Erythroblast (primary cell): ENCODE data around the gene ZNF277.
"Not testable (repeated sequence)": the region's sequence is repeated elsewhere in the genome, so short reads cannot be mapped to it uniquely, and the experiment has no call there.

Experiments used
- DNase-seq, 2 experiments: peaks; one replicate each; lab custom pipeline; 2025; lab: John Stamatoyannopoulos, UW
- GATA1 ChIP-seq: IDR thresholded peaks from 2 replicates; pipeline ENCODE4 v1.6.1; 2011; ENCODE audit warnings: low read depth, mild to moderate bottlenecking, control low read depth, low read length, moderate library complexity
- POLR2A ChIP-seq: IDR thresholded peaks from 2 replicates; pipeline ENCODE4 v1.6.1; 2011; ENCODE audit warnings: mild to moderate bottlenecking, low read length

Gene ZNF277

DNA sequence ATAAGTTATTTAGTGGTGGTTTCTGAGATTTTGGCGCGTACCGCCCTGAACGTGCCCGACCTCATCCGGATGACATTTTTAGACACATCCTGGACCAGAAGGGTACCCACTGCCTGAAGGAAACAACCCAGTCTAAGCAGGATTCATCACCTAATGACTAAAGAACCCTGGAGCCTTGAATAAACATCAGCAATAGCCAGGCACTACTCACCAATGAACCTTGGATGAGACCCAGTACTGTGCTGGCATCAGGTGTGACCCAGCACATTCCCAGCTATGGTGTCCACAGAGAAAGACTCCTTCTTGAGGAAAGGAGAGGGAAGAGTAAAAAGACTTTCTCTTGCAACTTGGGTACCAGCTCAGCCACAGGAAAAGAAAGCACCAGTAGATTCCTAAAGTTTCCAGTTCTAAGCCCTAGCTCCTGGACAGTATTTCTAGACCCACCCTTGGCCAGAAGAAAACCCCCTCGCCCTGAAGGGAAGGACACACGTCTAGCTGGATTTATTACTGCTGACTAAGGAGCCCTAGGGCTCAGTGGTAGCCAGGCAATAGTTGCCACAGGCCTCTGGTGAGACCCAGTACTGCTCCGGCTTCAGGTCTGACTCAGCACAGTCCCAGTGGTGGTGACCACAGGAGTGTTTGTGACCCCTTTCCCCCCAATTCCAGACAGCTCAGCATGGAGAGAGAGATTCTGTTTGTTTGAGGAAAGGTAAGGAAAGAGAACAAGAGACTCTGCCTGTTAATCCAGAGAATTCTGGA is 32.5 kb downstream of the ZNF277 start:
- DNase-seq = no peak
- no peak for TF ChIP-seq GATA1
- TF ChIP-seq POLR2A = no peak

DNA sequence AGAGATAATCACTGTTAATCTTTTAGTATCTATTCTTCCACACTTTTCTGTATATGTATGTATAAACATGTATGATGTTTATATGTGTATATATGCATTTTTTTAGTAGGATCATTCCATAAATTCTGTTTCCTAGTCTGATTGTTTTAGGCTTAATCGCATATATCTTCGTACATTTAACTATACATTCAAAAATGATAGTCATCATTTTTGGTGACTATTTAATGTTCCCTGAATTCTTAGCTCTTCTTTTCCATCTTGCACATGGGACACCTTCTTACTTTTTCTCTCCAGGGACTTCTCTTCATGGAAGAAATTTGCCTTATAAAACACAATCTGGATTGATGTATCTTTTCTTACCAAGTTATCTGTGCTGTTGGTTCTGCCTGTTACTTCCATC is 42.1 kb downstream of the ZNF277 start:
- no peak for DNase-seq

DNA sequence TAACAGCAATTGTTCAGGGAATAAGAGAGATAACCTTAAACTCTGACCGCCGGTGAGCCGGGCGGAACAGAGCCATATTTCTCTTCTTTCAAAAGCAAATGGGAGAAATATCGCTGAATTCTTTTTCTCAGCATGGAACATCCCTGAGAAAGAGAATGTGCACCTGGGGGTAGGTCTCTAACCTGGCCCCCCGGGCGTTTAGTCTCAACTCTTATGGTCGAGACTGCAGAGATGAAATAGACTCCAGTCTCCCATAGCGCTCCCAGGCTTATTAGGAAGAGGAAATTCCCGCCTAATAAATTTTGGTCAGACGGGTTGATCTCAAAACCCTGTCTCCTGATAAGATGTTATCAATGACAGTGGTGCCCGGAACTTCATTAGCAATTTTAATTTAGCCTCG is 43.5 kb downstream of the ZNF277 start:
- not testable (repeated sequence) for DNase-seq

More for the DNA sequence above, 42.1 kb downstream of the ZNF277 start:
- TF ChIP-seq POLR2A (no peak), GATA1 (no peak)

DNA sequence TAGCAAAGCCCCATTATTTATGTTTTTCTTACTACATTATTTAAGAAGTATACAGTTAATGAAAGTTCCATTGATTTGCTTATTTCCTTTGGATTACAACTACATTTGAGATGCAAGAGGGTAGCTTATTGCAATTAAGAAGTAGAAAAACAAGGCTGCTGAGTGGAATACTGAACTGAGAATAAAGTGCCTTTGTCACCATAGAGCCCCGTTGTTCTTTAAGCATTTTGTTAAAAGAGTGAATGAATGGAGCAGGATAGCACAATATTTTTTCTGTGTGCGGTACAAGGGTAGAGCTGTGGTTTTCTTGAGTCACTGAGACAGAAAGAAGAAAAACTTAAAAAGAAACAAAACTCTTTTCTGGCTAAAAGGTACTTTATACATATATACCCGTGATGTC is 45.6 kb downstream of the ZNF277 start:
- no peak for DNase-seq
- TF ChIP-seq GATA1 (no peak), POLR2A (no peak)

DNA sequence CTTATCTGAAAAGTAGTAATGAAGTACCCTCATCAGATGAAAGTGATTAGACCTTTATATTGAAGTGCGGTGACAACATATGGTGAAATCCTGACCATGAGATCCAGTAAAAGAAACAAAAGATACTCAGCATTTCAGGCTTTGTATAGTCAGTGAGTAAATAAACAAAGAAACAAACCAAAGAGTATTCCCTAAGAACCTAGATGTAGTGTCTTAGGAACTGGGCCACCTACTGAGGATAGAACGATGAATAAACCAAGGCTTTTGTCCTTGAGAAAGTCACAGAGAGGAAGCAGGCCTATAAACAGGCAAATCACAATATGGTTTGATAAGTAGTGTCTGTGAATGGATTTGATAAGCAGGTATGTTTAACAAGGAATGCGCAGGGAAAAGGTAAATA is 46.2 kb downstream of the ZNF277 start:
- DNase-seq = no peak
- TF ChIP-seq GATA1 = no peak
- TF ChIP-seq POLR2A = no peak

DNA sequence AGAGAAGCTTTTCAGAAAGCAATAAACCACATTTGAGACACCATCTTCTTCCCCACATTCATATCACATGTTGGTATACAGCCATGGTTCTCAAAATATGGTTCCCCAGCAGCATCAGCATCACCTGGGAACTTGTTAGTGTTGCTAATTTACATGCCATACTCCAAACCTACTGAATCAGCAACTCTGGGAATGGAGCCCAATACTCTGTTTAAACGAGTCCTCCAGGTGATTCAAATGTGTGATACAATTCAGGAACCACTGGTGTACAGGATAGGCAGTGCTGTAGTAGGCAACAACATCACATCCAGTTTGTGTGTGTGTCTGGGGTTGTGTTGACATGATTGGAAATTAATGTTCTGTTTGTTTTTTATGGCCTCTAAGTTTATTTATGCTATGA is 47.7 kb downstream of the ZNF277 start:
- DNase-seq = no peak
- no peak for TF ChIP-seq POLR2A
- no peak for TF ChIP-seq GATA1

DNA sequence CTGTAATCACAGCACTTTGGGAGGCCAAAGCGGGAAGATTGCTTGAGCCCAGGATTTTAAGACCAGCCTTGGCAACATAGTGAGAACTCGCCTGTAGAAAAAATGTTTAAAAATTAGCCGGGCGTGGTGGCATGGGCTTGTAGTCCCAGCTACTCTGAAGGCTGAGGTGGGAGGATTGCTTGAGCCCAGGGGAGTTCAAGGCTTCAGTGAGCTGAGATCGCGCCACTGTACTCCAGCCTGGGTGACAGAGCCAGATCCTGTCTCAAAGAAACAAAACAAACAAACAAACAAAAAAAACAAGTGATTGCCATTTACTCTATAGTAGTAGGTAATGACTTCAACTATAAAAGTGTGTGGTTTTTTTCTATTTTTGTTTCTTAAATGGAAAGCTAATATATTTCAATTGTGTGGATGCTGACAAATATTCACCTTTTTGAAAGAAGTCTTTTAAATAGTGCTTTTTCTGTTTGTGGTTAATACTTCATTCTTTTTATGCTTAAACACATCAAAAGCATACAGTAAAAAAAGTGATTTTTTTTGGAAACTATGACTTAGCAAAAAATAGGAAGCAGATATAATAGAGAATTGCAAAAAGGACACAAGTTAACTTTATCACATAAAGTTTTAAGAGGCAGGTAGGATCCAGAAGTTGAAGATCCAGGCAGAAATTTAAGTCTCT is 48.4 kb downstream of the ZNF277 start:
- no peak for DNase-seq
- TF ChIP-seq GATA1 = no peak
- no peak for TF ChIP-seq POLR2A

DNA sequence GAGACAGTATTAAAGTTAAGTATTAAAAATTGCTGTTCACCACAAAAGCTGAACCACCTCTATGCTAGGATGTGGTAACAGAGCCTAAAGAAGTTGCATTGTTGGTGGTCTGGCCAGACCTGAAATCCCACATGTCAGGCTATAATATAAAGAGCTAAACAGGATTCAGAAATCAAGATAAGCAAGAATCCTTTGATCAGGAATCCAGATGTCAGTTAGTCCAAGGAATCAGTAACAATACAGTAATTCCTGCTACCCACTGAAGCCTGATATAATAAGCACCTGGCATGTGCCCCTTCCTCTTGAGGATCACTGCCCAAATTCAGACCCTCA is 48.9 kb downstream of the ZNF277 start:
- no peak for TF ChIP-seq POLR2A
- no peak for TF ChIP-seq GATA1
- no peak for DNase-seq

DNA sequence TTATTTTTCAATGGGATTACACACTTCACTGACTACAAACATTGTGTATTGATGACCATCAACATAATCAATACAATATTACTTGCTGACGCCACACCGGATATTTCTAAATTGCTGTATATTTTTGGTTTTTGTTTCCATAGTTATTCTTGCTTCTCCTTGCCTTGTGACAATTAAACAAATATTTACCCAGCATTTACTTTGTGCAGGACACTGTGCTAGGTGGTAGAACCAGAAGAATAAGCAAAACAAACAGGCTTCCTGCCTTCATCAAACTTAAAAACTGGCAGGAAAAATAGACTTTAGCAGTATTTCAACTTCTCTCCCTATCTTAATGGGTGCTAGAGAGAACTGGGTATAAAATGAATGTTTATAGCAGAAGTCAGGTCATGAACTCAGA is 50.6 kb downstream of the ZNF277 start:
- TF ChIP-seq GATA1 = no peak
- TF ChIP-seq POLR2A = no peak

DNA sequence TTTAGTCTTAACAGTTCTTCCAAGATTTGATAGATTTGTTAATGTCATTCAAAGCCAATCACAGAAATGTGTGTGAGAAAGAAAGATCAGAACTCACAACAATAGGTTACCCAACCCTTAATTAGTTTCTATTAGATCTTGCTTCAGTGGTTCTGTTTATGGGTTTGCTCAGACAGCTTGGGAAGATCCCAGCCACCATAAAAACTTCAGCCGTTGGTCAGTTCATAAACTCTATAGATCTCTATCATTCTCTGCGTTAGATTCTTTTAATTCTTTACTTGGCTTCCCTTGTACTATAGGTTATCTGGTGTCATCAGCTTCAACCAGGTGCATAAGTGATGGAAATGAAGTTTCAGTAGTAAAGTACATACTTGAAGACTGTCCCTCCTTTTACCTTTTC is 54.4 kb downstream of the ZNF277 start:
- TF ChIP-seq GATA1 = no peak
- TF ChIP-seq POLR2A = no peak

More for the DNA sequence above, 50.6 kb downstream of the ZNF277 start:
- no peak for DNase-seq

DNA sequence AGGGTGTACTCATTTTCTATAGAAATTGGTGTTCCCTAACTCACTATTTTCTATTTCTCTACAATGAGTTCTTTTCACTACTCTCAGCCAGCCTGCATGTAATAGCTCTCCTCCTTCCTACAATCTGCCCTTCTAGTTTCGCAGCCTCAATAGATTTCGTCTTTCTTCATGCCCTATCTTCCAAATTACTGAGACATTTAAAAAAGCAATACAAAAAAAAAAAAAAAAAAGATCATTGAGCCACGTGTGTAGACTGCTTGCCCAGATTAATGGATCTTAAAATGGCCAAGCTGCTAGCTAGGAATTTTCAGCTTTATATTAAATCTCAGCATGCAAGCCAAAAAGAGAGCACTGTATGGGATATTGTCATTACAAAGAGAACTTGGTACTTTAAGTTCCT is 55.5 kb downstream of the ZNF277 start:
- no peak for DNase-seq
- TF ChIP-seq POLR2A = no peak
- TF ChIP-seq GATA1 = no peak

More for the DNA sequence above, 54.4 kb downstream of the ZNF277 start:
- DNase-seq = no peak

DNA sequence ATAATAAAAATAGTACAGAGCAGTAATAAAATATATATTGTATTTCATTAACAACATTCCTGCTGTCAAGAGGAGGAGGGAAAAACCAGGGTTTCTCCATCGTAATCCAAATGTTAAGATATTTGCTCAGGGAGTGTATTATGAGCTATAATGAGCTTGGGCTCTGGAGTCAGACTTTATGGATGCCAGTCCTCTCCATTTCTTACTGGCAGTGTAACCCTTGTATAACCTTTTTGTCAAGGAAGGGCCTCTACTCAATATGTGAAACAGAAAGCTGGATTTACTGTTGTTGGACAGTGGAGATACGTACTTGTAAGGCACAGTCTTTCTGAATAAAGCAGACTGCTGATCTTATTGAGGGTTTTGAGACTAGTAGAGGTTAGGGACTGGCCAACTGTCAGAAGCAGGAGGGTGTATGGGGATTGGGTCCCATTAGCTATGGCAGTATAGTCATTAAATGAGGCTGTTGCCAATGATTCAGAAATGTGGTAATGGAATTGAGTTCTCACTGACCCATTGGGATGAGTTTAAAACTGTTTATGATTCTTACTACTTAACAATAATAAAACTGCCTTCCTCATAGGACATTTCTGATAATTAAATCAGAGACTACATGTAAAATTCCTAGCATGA is 56.5 kb downstream of the ZNF277 start:
- DNase-seq = no peak

DNA sequence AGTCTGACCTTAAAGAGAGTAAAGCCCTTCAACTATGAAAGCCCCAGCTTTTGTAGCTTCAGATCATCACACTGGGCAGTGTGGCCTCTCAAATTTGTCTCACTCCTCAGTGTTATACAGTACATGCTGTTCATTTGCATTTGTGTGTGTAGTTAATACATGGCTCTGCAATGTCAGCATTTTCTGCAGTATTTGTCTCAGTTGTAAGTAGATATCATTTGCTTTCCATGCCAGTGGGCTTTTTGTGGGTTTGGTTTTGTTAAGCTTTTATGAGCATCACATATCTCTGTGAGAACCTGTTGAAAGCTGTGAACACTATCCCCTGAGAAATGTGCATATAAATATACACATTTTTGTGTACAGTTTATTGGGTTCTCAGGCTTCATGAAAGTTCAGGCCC is 57.0 kb downstream of the ZNF277 start:
- no peak for DNase-seq

More for the DNA sequence above, 56.5 kb downstream of the ZNF277 start:
- no peak for TF ChIP-seq POLR2A
- TF ChIP-seq GATA1 = no peak

DNA sequence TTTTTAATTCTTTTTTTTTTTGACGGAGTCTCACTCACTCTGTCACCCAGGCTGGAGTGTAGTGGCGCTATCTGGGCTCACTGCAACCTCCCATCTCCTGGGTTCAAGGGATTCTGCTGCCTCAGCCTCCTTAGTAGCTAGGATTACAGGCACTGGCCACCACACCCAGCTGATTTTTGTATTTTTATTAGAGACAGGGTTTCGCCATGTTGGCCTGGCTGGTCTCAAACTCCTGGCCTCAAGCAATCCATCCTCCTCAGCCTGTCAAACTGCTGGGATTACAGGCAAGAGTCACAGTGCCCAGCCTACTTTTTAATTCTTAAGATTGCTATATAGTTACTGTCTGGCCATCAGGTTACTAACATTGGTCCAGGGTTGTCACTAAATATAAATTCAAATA is 59.6 kb downstream of the ZNF277 start:
- no peak for DNase-seq
- TF ChIP-seq GATA1 = no peak
- TF ChIP-seq POLR2A = no peak

More for the DNA sequence above, 57.0 kb downstream of the ZNF277 start:
- no peak for TF ChIP-seq POLR2A
- TF ChIP-seq GATA1 = no peak
